A549 (cell line): ENCODE measurements around the gene SCTR.

ENCODE experiments used
- BHLHE40 ChIP-seq: IDR thresholded peaks from 2 replicates; pipeline ENCODE4 v1.6.1; 2012; ENCODE audit warnings: low read depth, low read length, inconsistent platforms
- EHMT2 ChIP-seq: fragments of 200-600 bp; sonication (generic); IDR thresholded peaks from 2 replicates; pipeline ENCODE4 v1.6.1; 2016; ENCODE audit warnings: antibody characterized with exemption, low read depth, mild to moderate bottlenecking, moderate library complexity
- EP300 ChIP-seq, 2 experiments: fragments of >200 bp; sonication (Bioruptor Twin); formaldehyde crosslinking; IDR thresholded peaks; 2 replicates in 1 of 2; 3 replicates in 1 of 2; pipeline ENCODE4 v1.6.1; 2016 to 2017
- MAFK ChIP-seq: fragments of 450-650 bp; IDR thresholded peaks from 2 replicates; pipeline ENCODE4 v1.6.1; 2014; ENCODE audit not compliant: partially characterized antibody
- PHF8 ChIP-seq: fragments of 200-600 bp; sonication (generic); IDR thresholded peaks from 2 replicates; pipeline ENCODE4 v1.6.1; 2016; ENCODE audit warnings: low read depth, mild to moderate bottlenecking, antibody characterized with exemption, moderate library complexity, borderline replicate concordance
- POLR2A ChIP-seq: IDR thresholded peaks from 2 replicates; pipeline ENCODE4 v1.6.1; 2012; ENCODE audit warnings: mild to moderate bottlenecking, low read length
- RAD21 ChIP-seq, 2 experiments: fragments of >200 bp in 1 of 2; sonication (Bioruptor Twin) in 1 of 2; formaldehyde crosslinking in 1 of 2; IDR thresholded peaks in 1 of 2; conservative IDR thresholded peaks in 1 of 2; 2 replicates in 1 of 2; 3 replicates in 1 of 2; pipeline ENCODE4 v1.6.1; 2012 to 2018; ENCODE audit warnings: inconsistent platforms in 1 of 2
- SREBF2 ChIP-seq: fragments of 450-650 bp; IDR thresholded peaks from 2 replicates; pipeline ENCODE4 v1.6.1; 2014; ENCODE audit warnings: mild to moderate bottlenecking, moderate library complexity
- ZFP36 ChIP-seq: fragments of 450-650 bp; IDR thresholded peaks from 2 replicates; pipeline ENCODE4 v1.6.1; 2014; ENCODE audit warnings: borderline replicate concordance; ENCODE audit not compliant: partially characterized antibody
- TF ChIP-seq, protein P1 (sequence below): IDR thresholded peaks from 2 replicates; pipeline ENCODE4 v1.6.1; 2012; ENCODE audit warnings: low read depth, borderline replicate concordance
- TF ChIP-seq, protein P2 (sequence below): fragments of >200 bp; sonication (Bioruptor Twin); formaldehyde crosslinking; IDR thresholded peaks from 3 replicates; pipeline ENCODE4 v1.5.1; 2016
- TF ChIP-seq, protein P3 (sequence below): fragments of 200-600 bp; sonication (generic); IDR thresholded peaks from 2 replicates; pipeline ENCODE4 v1.6.1; 2016; ENCODE audit warnings: antibody characterized with exemption, mild to moderate bottlenecking, moderate library complexity
- TF ChIP-seq, protein P4 (sequence below): fragments of >200 bp; sonication (Bioruptor Twin); formaldehyde crosslinking; IDR thresholded peaks from 3 replicates; pipeline ENCODE4 v1.6.1; 2016

DNA sequence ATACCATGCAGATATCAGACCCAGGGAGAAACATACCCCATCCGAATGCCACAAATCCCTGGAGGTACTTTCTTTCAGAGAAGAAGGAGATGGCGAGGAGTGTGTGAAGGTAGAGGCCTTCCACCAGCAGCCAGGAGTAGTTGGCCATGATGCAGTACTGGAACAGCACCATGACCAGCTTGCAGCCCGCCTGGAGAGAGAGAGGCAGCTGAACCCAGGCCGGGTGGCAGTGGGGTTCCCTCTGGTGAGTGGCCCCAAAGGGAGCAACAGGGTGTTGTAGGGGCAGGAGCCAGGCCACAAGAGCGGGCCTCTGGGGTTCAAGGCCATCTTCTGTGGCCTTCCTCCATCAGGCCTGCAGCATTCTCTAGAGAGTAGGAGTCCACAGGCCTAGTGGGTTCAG, 62.5 kb downstream of the SCTR start:
- TF ChIP-seq ZFP36 (no peak), PHF8 (no peak), POLR2A (no peak), RAD21 (conservative IDR thresholded peaks at IDR 0.05 in 1 of 2, IDR thresholded peaks at IDR 0.05 in 1 of 2) (no peak), BHLHE40 (no peak), EP300 (IDR thresholded peaks at IDR 0.05) (no peak), SREBF2 (no peak), EHMT2 (no peak), MAFK (no peak)
- TF ChIP-seq, protein P1, sequence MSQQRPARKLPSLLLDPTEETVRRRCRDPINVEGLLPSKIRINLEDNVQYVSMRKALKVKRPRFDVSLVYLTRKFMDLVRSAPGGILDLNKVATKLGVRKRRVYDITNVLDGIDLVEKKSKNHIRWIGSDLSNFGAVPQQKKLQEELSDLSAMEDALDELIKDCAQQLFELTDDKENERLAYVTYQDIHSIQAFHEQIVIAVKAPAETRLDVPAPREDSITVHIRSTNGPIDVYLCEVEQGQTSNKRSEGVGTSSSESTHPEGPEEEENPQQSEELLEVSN = no peak
- TF ChIP-seq, protein P2, sequence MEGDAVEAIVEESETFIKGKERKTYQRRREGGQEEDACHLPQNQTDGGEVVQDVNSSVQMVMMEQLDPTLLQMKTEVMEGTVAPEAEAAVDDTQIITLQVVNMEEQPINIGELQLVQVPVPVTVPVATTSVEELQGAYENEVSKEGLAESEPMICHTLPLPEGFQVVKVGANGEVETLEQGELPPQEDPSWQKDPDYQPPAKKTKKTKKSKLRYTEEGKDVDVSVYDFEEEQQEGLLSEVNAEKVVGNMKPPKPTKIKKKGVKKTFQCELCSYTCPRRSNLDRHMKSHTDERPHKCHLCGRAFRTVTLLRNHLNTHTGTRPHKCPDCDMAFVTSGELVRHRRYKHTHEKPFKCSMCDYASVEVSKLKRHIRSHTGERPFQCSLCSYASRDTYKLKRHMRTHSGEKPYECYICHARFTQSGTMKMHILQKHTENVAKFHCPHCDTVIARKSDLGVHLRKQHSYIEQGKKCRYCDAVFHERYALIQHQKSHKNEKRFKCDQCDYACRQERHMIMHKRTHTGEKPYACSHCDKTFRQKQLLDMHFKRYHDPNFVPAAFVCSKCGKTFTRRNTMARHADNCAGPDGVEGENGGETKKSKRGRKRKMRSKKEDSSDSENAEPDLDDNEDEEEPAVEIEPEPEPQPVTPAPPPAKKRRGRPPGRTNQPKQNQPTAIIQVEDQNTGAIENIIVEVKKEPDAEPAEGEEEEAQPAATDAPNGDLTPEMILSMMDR = no peak
- TF ChIP-seq, protein P3, sequence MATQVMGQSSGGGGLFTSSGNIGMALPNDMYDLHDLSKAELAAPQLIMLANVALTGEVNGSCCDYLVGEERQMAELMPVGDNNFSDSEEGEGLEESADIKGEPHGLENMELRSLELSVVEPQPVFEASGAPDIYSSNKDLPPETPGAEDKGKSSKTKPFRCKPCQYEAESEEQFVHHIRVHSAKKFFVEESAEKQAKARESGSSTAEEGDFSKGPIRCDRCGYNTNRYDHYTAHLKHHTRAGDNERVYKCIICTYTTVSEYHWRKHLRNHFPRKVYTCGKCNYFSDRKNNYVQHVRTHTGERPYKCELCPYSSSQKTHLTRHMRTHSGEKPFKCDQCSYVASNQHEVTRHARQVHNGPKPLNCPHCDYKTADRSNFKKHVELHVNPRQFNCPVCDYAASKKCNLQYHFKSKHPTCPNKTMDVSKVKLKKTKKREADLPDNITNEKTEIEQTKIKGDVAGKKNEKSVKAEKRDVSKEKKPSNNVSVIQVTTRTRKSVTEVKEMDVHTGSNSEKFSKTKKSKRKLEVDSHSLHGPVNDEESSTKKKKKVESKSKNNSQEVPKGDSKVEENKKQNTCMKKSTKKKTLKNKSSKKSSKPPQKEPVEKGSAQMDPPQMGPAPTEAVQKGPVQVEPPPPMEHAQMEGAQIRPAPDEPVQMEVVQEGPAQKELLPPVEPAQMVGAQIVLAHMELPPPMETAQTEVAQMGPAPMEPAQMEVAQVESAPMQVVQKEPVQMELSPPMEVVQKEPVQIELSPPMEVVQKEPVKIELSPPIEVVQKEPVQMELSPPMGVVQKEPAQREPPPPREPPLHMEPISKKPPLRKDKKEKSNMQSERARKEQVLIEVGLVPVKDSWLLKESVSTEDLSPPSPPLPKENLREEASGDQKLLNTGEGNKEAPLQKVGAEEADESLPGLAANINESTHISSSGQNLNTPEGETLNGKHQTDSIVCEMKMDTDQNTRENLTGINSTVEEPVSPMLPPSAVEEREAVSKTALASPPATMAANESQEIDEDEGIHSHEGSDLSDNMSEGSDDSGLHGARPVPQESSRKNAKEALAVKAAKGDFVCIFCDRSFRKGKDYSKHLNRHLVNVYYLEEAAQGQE = no peak
- TF ChIP-seq, protein P4, sequence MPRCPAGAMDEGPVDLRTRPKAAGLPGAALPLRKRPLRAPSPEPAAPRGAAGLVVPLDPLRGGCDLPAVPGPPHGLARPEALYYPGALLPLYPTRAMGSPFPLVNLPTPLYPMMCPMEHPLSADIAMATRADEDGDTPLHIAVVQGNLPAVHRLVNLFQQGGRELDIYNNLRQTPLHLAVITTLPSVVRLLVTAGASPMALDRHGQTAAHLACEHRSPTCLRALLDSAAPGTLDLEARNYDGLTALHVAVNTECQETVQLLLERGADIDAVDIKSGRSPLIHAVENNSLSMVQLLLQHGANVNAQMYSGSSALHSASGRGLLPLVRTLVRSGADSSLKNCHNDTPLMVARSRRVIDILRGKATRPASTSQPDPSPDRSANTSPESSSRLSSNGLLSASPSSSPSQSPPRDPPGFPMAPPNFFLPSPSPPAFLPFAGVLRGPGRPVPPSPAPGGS = no peak
